HepG2 (cell line): ENCODE results near the gene STAT6. TPM values are rescaled to one million over a fixed set of nuclear protein-coding genes. Genes with fewer than 3 reads are reported as not detected.

Experiments
- ATAC-seq: fragments of 200-7000 bp; cut with Tn5 transposase; 3 replicates; pipeline ENCODE4 v1.9.1; 2020; ENCODE audit warnings: mild to moderate bottlenecking, moderate library complexity
- BruUV-seq: library from RNA; stranded (reverse); fragments of 400-500 nt; replicated peaks from 2 replicates; lab custom pipeline; 2021; lab: Mats Ljungman, UMichigan
- CTCF ChIA-PET: fragments of 300-600 bp; formaldehyde crosslinking; extraction: SDS; loops from one replicate; lab custom pipeline; 2021; ENCODE audit warnings: low total read pairs, inconsistent platforms, low intra/inter-chr PET ratio; lab: Yijun Ruan, JAX
- POLR2A ChIA-PET: fragments of 350-600 bp; sonication (Branson Sonifier 250); formaldehyde crosslinking; loops from one replicate; lab custom pipeline; 2020; ENCODE audit warnings: antibody characterized with exemption, inconsistent platforms; lab: Yijun Ruan, JAX
- DNase-seq: peaks from one replicate; pipeline ENCODE4 v3.0.0-alpha.2; 2015; ENCODE audit warnings: low spot score
- FAIRE-seq: peaks from 3 replicates; lab custom pipeline; 2011; peaks lifted over from hg19 to GRCh38; lab: Jason Lieb, UNC
- H2AFZ ChIP-seq: one replicate; pipeline ENCODE4 v1.6.1; 2011; ENCODE audit warnings: low read length, inconsistent platforms
- H3K27ac ChIP-seq: fragments of 300-600 bp; 3 replicates; pipeline ENCODE4 v1.8.0; 2011; ENCODE audit warnings: mixed run types, mild to moderate bottlenecking, mixed read lengths, low read length, inconsistent platforms; ENCODE audit not compliant: insufficient read depth; ENCODE audit errors: extremely low read length
- H3K27me3 ChIP-seq, 2 experiments: fragments of 200-600 bp in 1 of 2; 2 replicates in 1 of 2; 3 replicates in 1 of 2; pipeline versions ENCODE4 v1.6.0 to v1.8.0; 2011; ENCODE audit warnings: low read length in 2 of 2, mild to moderate bottlenecking in 2 of 2, moderate library complexity in 2 of 2, inconsistent platforms in 1 of 2; ENCODE audit not compliant: insufficient read depth in 2 of 2, control insufficient read depth in 1 of 2
- H3K36me3 ChIP-seq, 2 experiments: fragments of 200-600 bp in 1 of 2; replicated peaks in 1 of 2; 2 replicates in 1 of 2; 3 replicates in 1 of 2; pipeline versions ENCODE4 v1.5.1 to v1.8.0; 2011; ENCODE audit warnings: low read length in 2 of 2, inconsistent platforms in 1 of 2; ENCODE audit not compliant: insufficient read depth in 2 of 2, control insufficient read depth in 1 of 2
- H3K4me1 ChIP-seq: 2 replicates; pipeline ENCODE4 v1.5.1; 2012; ENCODE audit warnings: low read length, inconsistent platforms; ENCODE audit not compliant: insufficient read depth
- H3K4me2 ChIP-seq: 2 replicates; pipeline ENCODE4 v1.6.0; 2011; ENCODE audit warnings: low read depth, low read length, inconsistent platforms
- H3K4me3 ChIP-seq, 3 experiments: fragments of 200-600 bp in 1 of 3; sonication (generic), shearing (Covaris generic) in 1 of 3; replicated peaks in 1 of 3; 2 replicates each; pipeline ENCODE4 v1.5.1; 2011 to 2016; ENCODE audit warnings: low read length in 3 of 3, inconsistent platforms in 2 of 3, low read depth in 2 of 3, mild to moderate bottlenecking in 2 of 3, control low read depth in 1 of 3, mixed read lengths in 1 of 3; ENCODE audit not compliant: insufficient read depth in 1 of 3
- H3K79me2 ChIP-seq: one replicate; pipeline ENCODE4 v1.6.1; 2011; ENCODE audit warnings: low read length, inconsistent platforms; ENCODE audit not compliant: insufficient read depth
- H3K9ac ChIP-seq: 2 replicates; pipeline ENCODE4 v1.6.0; 2011; ENCODE audit warnings: mild to moderate bottlenecking, low read depth, low read length, inconsistent platforms; ENCODE audit not compliant: insufficient read depth
- H3K9me3 ChIP-seq: 2 replicates; pipeline ENCODE4 v1.5.1; 2012; ENCODE audit warnings: mild to moderate bottlenecking, low read length
- H4K20me1 ChIP-seq: 2 replicates; pipeline ENCODE4 v1.6.0; 2011; ENCODE audit warnings: inconsistent platforms, mild to moderate bottlenecking, low read length, moderate library complexity; ENCODE audit not compliant: insufficient read depth
- ZBTB21 ChIP-seq: sonication (generic); formaldehyde crosslinking; IDR thresholded peaks from 2 replicates; pipeline ENCODE4 v1.4.0; 2020; ENCODE audit warnings: missing genetic modification reagents
- ZFP36 ChIP-seq: fragments of 150-350 bp; IDR thresholded peaks from 2 replicates; pipeline ENCODE4 v1.6.1; 2018; ENCODE audit warnings: borderline replicate concordance, low read length, low read depth; ENCODE audit not compliant: partially characterized antibody
- ZNF12 ChIP-seq: sonication (generic); formaldehyde crosslinking; IDR thresholded peaks from 2 replicates; pipeline ENCODE4 v1.5.0; 2020; ENCODE audit warnings: missing genetic modification reagents
- ZNF335 ChIP-seq: sonication (generic); formaldehyde crosslinking; IDR thresholded peaks from 2 replicates; pipeline ENCODE4 v1.4.0; 2020; ENCODE audit warnings: missing genetic modification reagents
- WGBS: methylation state at CpG from one replicate; pipeline ENCODE4 v1.1.6; 2017; ENCODE audit warnings: low lambda C conversion rate; 5-methylcytosine and 5-hydroxymethylcytosine counted together
- in situ Hi-C: cut with HindIII; loops from 2 replicates; pipeline ENCODE4 v1.10.0; 2017; ENCODE audit warnings: low pct_unique_long_range_greater_than_20kb; ENCODE audit not compliant: extremely low pct_ligation_motif_present
- intact Hi-C: fragments of 100-400 bp; cut with micrococcal nuclease; formaldehyde crosslinking; loops from one replicate; pipeline ENCODE4 v1.10.0; 2022; ENCODE audit not compliant: unreplicated experiment
- polyA plus RNA-seq, 8 experiments: library from polyadenylated mRNA; depleted of rRNA in 3 of 8; stranded (reverse) in 7 of 8; unstranded in 1 of 8; fragments of >200 nt; fragmentation: Illumina TruSeq in 4 of 8; extraction: Trizol in 4 of 8; gene quantifications; 2 replicates each; pipeline versions ENCODE4 v1.2.1 to v1.2.3, GENCODE V29; 2011 to 2016; ENCODE audit warnings: low read depth in 4 of 8, missing spikeins in 1 of 8, mixed read lengths in 1 of 8; ENCODE audit not compliant: insufficient read depth in 1 of 8
- total RNA-seq, 5 experiments: library from RNA; depleted of rRNA; stranded (reverse); fragments of >200 nt; fragmentation: Illumina TruSeq; extraction: Trizol; gene quantifications; 2 replicates each; pipeline ENCODE4 v1.2.3, GENCODE V29; 2016; ENCODE audit warnings: low read depth in 1 of 5
- TF ChIP-seq, protein P1 (sequence below): sonication (generic); formaldehyde crosslinking; IDR thresholded peaks from 2 replicates; pipeline ENCODE4 v1.9.0; 2022; ENCODE audit warnings: missing genetic modification reagents, mild to moderate bottlenecking, borderline replicate concordance

STAT6 gene
- total and polyA plus RNA-seq, 2 of the 13 experiments (the other 11 are each of a cell fraction or from before 2014, with no cell fraction given) = 28.0 to 62.2 TPM

DNA sequence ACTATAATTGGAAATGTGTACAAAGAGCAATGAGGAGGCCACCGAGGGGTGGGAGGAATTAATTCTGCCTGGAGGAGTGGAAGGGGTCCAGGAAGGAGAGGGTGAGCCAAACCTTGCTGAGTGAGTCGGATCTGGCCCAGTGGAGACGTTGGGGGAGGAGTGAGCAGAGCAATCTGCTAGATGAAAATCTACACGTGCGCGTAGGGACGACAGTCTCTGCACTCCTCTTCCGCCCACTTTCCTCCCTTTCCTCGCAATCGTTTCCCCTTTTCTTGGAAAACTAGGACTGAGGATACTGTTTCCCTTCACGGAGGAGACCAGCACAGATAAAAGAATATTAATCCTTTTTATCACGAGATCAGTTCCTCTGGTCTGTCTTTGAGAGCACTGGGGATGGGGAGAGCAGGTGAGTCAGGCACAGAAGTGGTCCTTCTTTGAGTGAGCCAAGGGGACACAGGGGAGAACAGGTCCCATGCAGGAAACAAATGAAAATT lies 25.1 kb downstream of the STAT6 start (continued):
- TF ChIP-seq, protein P1, sequence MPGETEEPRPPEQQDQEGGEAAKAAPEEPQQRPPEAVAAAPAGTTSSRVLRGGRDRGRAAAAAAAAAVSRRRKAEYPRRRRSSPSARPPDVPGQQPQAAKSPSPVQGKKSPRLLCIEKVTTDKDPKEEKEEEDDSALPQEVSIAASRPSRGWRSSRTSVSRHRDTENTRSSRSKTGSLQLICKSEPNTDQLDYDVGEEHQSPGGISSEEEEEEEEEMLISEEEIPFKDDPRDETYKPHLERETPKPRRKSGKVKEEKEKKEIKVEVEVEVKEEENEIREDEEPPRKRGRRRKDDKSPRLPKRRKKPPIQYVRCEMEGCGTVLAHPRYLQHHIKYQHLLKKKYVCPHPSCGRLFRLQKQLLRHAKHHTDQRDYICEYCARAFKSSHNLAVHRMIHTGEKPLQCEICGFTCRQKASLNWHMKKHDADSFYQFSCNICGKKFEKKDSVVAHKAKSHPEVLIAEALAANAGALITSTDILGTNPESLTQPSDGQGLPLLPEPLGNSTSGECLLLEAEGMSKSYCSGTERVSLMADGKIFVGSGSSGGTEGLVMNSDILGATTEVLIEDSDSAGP = no peak

DNA sequence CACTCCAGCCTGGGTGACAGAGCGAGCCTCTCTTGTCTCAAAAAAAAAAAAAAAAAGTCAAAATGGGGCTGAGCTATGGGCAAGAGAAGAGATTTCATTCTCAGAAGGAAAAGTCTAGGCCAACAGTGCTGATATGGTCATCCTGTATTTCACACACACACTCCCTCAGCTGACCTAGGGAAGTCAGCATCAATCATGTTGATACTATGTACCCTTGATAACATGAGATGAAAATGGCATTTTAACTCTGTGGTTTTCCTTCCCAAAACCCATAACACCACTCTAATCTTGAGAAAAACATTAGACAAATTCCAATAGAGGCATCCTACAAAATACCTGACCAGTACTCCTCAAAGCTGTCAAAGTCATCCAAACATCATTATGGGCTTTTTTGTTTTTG lies 30.3 kb downstream of the STAT6 start:
- H3K27me3 ChIP-seq = no peaks in the 10 kb centered on the region
- H3K27ac ChIP-seq = no peak overlapping the region
- H3K4me3 ChIP-seq = no peak overlapping the region
- H3K4me1 ChIP-seq = peaks cover 10% of the 10 kb centered on the region
- TF ChIP-seq ZFP36 (no peak), ZBTB21 (CRISPR knock-in tag) (no peak), ZNF335 (no peak), ZNF12 (CRISPR knock-in tag) (no peak)
- ChIA-PET POLR2A (interaction anchor here (1.9 to 3.9 kb wide), 2 partner anchors 21 to 30 kb away, joined by 7 to 132 read pairs; partner anchors contain the start of gene STAT6), CTCF (no interaction called here)
- H3K9me3 ChIP-seq = no peaks in the 10 kb centered on the region
- WGBS = 96% methylated on average over 1 of the region's 1 CpG
- FAIRE-seq (no peak), ATAC-seq (no peak), DNase-seq (no peak)
- H3K4me2 ChIP-seq = no peak overlapping the region
- no peak overlapping the region for H2AFZ ChIP-seq
- no TSS peak for BruUV-seq
- H3K36me3 ChIP-seq = no peaks in the 10 kb centered on the region
- intact Hi-C loops = no loop called here
- H3K79me2 ChIP-seq = peaks cover 8% of the 10 kb centered on the region
- H3K9ac ChIP-seq = no peak overlapping the region
- in situ Hi-C loops = no loop called here
- no peaks in the 10 kb centered on the region for H4K20me1 ChIP-seq
